Bronchial epithelial cell (primary cell): Measurements from ENCODE around the gene SLC1A3. TPM values are rescaled to one million over a fixed set of nuclear protein-coding genes. Genes with fewer than 3 reads are reported as not detected.

Experiments
- DNase-seq: peaks from one replicate; pipeline ENCODE4 v3.0.0-alpha.2; 2010; ENCODE audit warnings: low read depth
- FAIRE-seq: peaks from 2 replicates; lab custom pipeline; 2011; peaks lifted over from hg19 to GRCh38; lab: Jason Lieb, UNC
- H3K27me3 ChIP-seq: 2 replicates; pipeline ENCODE4 v1.5.1; 2011; ENCODE audit warnings: low read length; ENCODE audit not compliant: control insufficient read depth, insufficient read depth
- H3K36me3 ChIP-seq: 2 replicates; pipeline ENCODE4 v1.5.1; 2011; ENCODE audit warnings: low read length; ENCODE audit not compliant: control insufficient read depth, insufficient read depth
- H3K4me3 ChIP-seq: 2 replicates; pipeline ENCODE4 v1.5.1; 2011; ENCODE audit warnings: mild to moderate bottlenecking, low read depth, low read length, control low read depth
- total RNA-seq: library from RNA; depleted of rRNA; stranded (reverse); fragments of >200 nt; gene quantifications from 2 replicates; pipeline ENCODE4 v1.2.1, GENCODE V29; 2014
- TF ChIP-seq, protein P1 (sequence below): IDR thresholded peaks from 2 replicates; pipeline ENCODE4 v1.5.1; 2011; ENCODE audit warnings: mild to moderate bottlenecking, moderate library complexity, low read length, control low read depth, inconsistent platforms; ENCODE audit not compliant: insufficient read depth, severe bottlenecking

SLC1A3 gene
- total RNA-seq, 1 donor from 2014 or later: 3.4 TPM

DNA sequence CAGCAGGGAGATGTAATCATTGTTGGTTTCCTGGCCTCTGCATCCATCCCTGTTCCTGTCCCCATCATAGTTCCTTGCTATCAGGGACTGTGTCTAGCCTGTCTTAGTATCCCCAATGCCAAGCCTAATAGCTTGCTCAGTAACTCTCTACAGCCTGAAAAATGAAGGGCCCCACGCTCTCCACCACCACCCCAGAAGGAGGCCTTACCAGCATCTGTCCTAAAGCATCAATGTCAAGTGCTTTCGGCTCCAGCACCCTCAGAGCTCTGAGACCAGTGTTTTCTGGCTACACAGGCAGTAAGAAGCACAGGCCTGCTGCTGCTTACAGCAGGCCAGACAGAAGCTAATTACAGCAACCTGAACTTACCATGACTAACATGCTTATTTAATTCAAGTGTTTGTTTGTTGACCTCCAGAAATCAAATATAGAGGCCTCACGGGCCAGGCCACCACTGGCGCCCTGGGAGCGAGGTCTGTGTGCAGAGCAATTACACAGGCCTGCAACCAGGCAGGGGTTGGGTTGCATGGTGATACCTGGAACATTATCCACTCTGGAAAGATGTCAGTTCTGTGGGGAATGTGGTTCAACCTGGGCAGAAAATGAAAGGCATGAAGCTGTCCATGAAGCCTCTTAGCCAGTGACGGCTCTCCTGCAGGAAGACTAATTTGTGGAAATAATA lies 124.3 kb downstream of the SLC1A3 start:
- FAIRE-seq (no peak), DNase-seq (no peak)
- no peaks in the 10 kb centered on the region for H3K27me3 ChIP-seq
- TF ChIP-seq, protein P1, sequence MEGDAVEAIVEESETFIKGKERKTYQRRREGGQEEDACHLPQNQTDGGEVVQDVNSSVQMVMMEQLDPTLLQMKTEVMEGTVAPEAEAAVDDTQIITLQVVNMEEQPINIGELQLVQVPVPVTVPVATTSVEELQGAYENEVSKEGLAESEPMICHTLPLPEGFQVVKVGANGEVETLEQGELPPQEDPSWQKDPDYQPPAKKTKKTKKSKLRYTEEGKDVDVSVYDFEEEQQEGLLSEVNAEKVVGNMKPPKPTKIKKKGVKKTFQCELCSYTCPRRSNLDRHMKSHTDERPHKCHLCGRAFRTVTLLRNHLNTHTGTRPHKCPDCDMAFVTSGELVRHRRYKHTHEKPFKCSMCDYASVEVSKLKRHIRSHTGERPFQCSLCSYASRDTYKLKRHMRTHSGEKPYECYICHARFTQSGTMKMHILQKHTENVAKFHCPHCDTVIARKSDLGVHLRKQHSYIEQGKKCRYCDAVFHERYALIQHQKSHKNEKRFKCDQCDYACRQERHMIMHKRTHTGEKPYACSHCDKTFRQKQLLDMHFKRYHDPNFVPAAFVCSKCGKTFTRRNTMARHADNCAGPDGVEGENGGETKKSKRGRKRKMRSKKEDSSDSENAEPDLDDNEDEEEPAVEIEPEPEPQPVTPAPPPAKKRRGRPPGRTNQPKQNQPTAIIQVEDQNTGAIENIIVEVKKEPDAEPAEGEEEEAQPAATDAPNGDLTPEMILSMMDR: no peak
- no peaks in the 10 kb centered on the region for H3K36me3 ChIP-seq
- no peak overlapping the region for H3K4me3 ChIP-seq

DNA sequence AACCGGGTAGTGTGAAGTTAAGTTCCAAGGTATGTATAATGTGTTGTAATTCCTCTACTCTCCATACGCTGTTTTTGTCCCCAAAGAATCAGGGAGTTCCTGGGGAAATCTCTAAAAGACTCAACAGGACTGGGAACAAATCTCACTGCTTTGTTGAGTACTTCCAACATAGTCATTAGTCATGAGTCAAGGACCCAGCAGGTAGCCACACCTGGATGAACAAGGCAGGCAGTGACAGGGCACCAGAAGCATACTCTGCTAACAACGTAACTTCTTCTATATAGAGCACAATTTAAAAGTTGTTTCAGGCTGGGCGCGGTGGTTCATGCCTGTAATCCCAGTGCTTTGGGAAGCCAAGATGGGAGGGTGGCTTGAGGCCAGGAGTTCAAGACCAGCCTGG lies 126.8 kb downstream of the SLC1A3 start:
- H3K4me3 ChIP-seq: no peak overlapping the region
- FAIRE-seq: no peak
- no peaks in the 10 kb centered on the region for H3K36me3 ChIP-seq
- DNase-seq: peak; percentile 51
- TF ChIP-seq, protein P1: no peak
- no peaks in the 10 kb centered on the region for H3K27me3 ChIP-seq

- FAIRE-seq: no peak
- TF ChIP-seq, protein P1: peak; percentile 21
- no peaks in the 10 kb centered on the region for H3K27me3 ChIP-seq
- H3K4me3 ChIP-seq: no peak overlapping the region
- no peaks in the 10 kb centered on the region for H3K36me3 ChIP-seq
- peak; percentile 38 for DNase-seq
These were observed 128.0 kb downstream of the SLC1A3 start for GRCh38 chr5:36734422-36734821.

DNA sequence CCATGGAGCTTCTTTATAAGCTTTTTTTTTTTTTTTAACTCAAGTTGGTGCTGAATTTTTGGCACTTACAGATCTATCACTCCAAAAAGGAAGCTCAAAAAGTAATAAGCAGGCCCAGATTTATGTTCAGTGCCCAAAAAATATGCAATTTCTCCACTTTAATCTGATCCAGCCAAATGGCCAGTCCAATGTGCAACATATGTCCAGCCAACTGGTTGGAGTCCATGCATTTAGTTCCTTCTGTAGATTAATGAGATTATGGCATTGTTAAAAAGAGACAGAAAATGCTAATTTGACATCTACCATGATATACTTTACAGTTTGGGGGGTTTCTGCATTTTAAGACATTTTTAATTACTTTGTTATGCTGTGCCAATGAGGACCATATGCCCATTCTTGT lies 129.5 kb downstream of the SLC1A3 start:
- TF ChIP-seq, protein P1: no peak
- FAIRE-seq (no peak), DNase-seq (no peak)
- Histone ChIP-seq H3K36me3 (no peaks in the 10 kb centered on the region), H3K4me3 (no peak overlapping the region), H3K27me3 (no peaks in the 10 kb centered on the region)
